Testis (tissue), 2 donors: ENCODE data around the gene P3R3URF.

Experiments used
- POLR2A ChIP-seq: fragments of 450-650 bp; IDR thresholded peaks from one replicate; pipeline ENCODE4 v1.6.1; 2017; ENCODE audit warnings: antibody characterized with exemption, mild to moderate bottlenecking, moderate library complexity
- TF ChIP-seq, protein P1 (sequence below), 3 experiments: fragments of 450-650 bp in 2 of 3; fragments of 200-600 bp in 1 of 3; sonication (generic) in 1 of 3; IDR thresholded peaks; one replicate each; pipeline ENCODE4 v1.5.1; 2016 to 2019; ENCODE audit warnings: antibody characterized with exemption in 3 of 3, mild to moderate bottlenecking in 2 of 3, moderate library complexity in 1 of 3

- TF ChIP-seq, protein P1, sequence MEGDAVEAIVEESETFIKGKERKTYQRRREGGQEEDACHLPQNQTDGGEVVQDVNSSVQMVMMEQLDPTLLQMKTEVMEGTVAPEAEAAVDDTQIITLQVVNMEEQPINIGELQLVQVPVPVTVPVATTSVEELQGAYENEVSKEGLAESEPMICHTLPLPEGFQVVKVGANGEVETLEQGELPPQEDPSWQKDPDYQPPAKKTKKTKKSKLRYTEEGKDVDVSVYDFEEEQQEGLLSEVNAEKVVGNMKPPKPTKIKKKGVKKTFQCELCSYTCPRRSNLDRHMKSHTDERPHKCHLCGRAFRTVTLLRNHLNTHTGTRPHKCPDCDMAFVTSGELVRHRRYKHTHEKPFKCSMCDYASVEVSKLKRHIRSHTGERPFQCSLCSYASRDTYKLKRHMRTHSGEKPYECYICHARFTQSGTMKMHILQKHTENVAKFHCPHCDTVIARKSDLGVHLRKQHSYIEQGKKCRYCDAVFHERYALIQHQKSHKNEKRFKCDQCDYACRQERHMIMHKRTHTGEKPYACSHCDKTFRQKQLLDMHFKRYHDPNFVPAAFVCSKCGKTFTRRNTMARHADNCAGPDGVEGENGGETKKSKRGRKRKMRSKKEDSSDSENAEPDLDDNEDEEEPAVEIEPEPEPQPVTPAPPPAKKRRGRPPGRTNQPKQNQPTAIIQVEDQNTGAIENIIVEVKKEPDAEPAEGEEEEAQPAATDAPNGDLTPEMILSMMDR (IDR thresholded peaks at IDR 0.05), result no peak
- TF ChIP-seq POLR2A, result no peak
Observed at GRCh38 chr1:46153228-46153627, 23.1 kb downstream of the P3R3URF start.
